ENCODE results near the gene GDF7. TPM values are rescaled to one million over a fixed set of nuclear protein-coding genes. Genes with fewer than 3 reads are reported as not detected.

Gene GDF7
- total and polyA plus RNA-seq, 3 experiments from 2014 or later = 0.10 TPM; not detected in 2

DNA sequence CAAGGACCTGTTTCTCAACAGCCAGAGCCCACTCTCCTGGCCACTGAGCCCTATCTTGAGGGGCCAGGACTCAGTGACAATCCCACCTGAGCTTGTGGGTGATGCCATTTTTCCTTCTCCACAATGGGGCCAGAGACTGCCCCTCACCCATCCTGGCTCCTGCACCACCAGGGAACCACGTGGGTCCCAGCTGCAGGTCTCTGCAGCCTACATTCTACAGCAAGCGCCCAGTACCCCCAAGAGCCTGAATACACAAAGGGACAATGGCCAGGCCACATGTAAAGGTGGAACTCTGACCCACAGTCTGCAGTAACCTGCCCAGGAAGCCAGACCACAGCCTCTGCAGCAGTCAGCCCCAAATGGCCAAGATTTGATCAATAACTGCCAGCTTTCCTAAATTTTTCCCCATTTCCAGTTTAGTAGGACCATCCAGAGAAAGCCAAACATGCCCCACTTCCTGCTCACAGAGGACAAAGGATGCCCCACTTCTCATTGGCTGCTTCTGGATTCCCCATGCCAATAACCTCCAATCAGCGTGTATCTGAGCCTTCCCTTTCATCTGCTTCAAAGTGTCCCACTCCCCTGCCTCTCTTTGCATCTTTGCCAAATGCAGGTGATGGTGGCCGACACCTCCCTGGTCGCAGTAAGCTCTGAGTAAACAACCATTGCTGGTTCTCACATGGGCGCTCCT lies 35.2 kb upstream of the GDF7 start:
- Mint-ChIP-seq H3K36me3 (peaks cover 0 to 45% (median 7%) of the 10 kb centered on the region in 3 donors), H3K4me3 (no peak overlapping the region), H3K9me3 (no peaks in the 10 kb centered on the region), H3K27ac (no peak overlapping the region), H3K4me1 (peaks cover 0 to 4% (median 0%) of the 10 kb centered on the region in 3 donors), H3K27me3 (no peaks in the 10 kb centered on the region)
- Histone ChIP-seq H3K27ac (ENCODE audit: low read depth, low read length) (no peak overlapping the region), H3K4me1 (ENCODE audit: insufficient read depth, low read length) (no peaks in the 10 kb centered on the region), H3K9me3 (ENCODE audit: low read length) (no peaks in the 10 kb centered on the region), H3K36me3 (ENCODE audit: insufficient read depth, low read length) (no peaks in the 10 kb centered on the region), H3K4me3 (ENCODE audit: low read length) (no peak overlapping the region), H3K27me3 (ENCODE audit: insufficient read depth, low read length, poor library complexity, severe bottlenecking) (no peaks in the 10 kb centered on the region)
- DNase-seq = peak in 1 of 5 donors; percentile 39
- POLR2A ChIA-PET = no interaction called here
- CTCF ChIA-PET = interaction anchor here (0.8 to 3.6 kb wide), 4 partner anchors 10 to 192 kb away, joined by 3 to 17 read pairs (median 4); partner anchors contain the start of gene HS1BP3

DNA sequence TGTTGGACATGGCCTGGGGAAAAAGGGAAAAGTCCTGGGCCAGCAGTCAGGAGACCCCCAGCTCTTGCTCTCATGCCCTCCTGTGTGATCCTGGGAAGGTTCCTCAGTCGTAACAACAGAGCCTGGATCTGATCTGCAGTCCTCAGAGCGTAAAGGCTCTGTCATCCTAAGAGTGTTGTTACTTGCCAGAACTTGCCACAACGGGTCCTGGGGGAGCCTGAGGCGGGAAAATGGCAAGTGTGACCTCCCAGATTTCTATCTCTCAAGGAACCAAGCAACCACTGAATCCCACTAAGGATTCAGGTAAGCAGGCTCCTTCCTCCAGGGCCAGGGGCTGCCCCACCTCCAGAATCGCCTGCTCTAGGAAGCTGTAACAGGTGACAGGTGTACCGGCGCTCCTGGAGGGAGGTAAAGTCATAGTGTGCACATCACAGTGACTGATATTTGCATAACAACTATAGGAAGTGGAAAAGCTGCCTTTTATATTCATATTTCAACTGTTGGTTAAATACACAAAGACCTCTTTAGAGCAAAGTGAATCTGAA lies 34.4 kb upstream of the GDF7 start:
- Mint-ChIP-seq H3K27me3 (no peaks in the 10 kb centered on the region), H3K9me3 (no peaks in the 10 kb centered on the region), H3K4me1 (peaks cover 0 to 4% (median 0%) of the 10 kb centered on the region in 3 donors), H3K4me3 (no peak overlapping the region), H3K27ac (no peak overlapping the region), H3K36me3 (peaks cover 0 to 49% (median 7%) of the 10 kb centered on the region in 3 donors)
- POLR2A ChIA-PET = no interaction called here
- H3K27ac ChIP-seq (ENCODE audit: low read depth, low read length) = no peak overlapping the region
- CTCF ChIA-PET = interaction anchor here (2.0 to 3.6 kb wide), 2 partner anchors 9 to 19 kb away, joined by 5 to 17 read pairs; partner anchors contain the start of gene HS1BP3
- no peaks in the 10 kb centered on the region for H3K36me3 ChIP-seq (ENCODE audit: insufficient read depth, low read length)
- H3K4me3 ChIP-seq (ENCODE audit: low read length) = no peak overlapping the region
- DNase-seq = no peak
- H3K4me1 ChIP-seq (ENCODE audit: insufficient read depth, low read length) = no peaks in the 10 kb centered on the region
- H3K27me3 ChIP-seq (ENCODE audit: insufficient read depth, low read length, poor library complexity, severe bottlenecking) = no peaks in the 10 kb centered on the region
- H3K9me3 ChIP-seq (ENCODE audit: low read length) = no peaks in the 10 kb centered on the region

DNA sequence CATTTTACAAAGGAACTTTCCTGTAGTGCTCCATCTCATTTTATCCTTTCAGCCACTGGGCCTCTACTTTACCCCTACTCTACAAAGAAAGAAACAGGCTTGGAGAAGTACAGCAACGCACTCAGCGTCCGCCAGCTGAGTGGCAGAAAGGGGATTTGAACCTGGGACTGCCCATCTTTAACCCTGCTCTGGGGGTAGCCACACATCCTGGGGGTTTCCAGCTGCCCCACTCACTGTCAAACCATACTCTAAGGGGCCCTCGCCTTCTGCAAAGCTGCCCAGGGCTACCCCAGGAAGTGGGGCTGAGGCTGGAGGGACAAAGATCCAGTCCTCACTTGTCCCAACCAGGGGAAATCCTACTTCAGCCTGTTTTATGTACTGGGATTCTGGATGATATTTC lies 33.9 kb upstream of the GDF7 start:
- CTCF ChIA-PET = interaction anchor here (1.3 to 3.6 kb wide), 3 partner anchors 9 to 191 kb away, joined by 3 to 17 read pairs (median 5); partner anchors contain the start of gene HS1BP3

GRCh38 chr2:20633794-20634506 lies 33.0 kb upstream of the GDF7 start:
- Mint-ChIP-seq H3K36me3 (peaks cover 0 to 54% (median 7%) of the 10 kb centered on the region in 3 donors), H3K4me3 (no peak overlapping the region), H3K27me3 (no peaks in the 10 kb centered on the region), H3K9me3 (no peaks in the 10 kb centered on the region), H3K4me1 (peaks cover 0 to 4% (median 0%) of the 10 kb centered on the region in 3 donors), H3K27ac (peak overlapping the region in 1 of 8 donors; percentile 60)
- Histone ChIP-seq H3K36me3 (ENCODE audit: insufficient read depth, low read length) (no peaks in the 10 kb centered on the region), H3K4me1 (ENCODE audit: insufficient read depth, low read length) (no peaks in the 10 kb centered on the region), H3K27me3 (ENCODE audit: insufficient read depth, low read length, poor library complexity, severe bottlenecking) (no peaks in the 10 kb centered on the region), H3K9me3 (ENCODE audit: low read length) (no peaks in the 10 kb centered on the region), H3K27ac (ENCODE audit: low read depth, low read length) (no peak overlapping the region), H3K4me3 (ENCODE audit: low read length) (no peak overlapping the region)
- ChIA-PET CTCF (interaction anchor here (1.3 to 3.6 kb wide), 3 partner anchors 17 to 223 kb away, joined by 3 to 17 read pairs (median 4); partner anchors contain the start of gene HS1BP3), POLR2A (no interaction called here)
- DNase-seq = no peak

More for the DNA sequence above, 33.9 kb upstream of the GDF7 start:
- Histone ChIP-seq H3K4me3 (ENCODE audit: low read length) (no peak overlapping the region), H3K4me1 (ENCODE audit: insufficient read depth, low read length) (no peaks in the 10 kb centered on the region), H3K27ac (ENCODE audit: low read depth, low read length) (no peak overlapping the region), H3K36me3 (ENCODE audit: insufficient read depth, low read length) (no peaks in the 10 kb centered on the region), H3K27me3 (ENCODE audit: insufficient read depth, low read length, poor library complexity, severe bottlenecking) (no peaks in the 10 kb centered on the region), H3K9me3 (ENCODE audit: low read length) (no peaks in the 10 kb centered on the region)
- H3K9me3 Mint-ChIP-seq = no peaks in the 10 kb centered on the region
- H3K4me3 Mint-ChIP-seq = no peak overlapping the region
- H3K36me3 Mint-ChIP-seq = peaks cover 0 to 51% (median 7%) of the 10 kb centered on the region in 3 donors
- POLR2A ChIA-PET = no interaction called here
- H3K4me1 Mint-ChIP-seq = peaks cover 0 to 4% (median 0%) of the 10 kb centered on the region in 3 donors
- no peaks in the 10 kb centered on the region for H3K27me3 Mint-ChIP-seq
- H3K27ac Mint-ChIP-seq = no peak overlapping the region
- no peak for DNase-seq

DNA sequence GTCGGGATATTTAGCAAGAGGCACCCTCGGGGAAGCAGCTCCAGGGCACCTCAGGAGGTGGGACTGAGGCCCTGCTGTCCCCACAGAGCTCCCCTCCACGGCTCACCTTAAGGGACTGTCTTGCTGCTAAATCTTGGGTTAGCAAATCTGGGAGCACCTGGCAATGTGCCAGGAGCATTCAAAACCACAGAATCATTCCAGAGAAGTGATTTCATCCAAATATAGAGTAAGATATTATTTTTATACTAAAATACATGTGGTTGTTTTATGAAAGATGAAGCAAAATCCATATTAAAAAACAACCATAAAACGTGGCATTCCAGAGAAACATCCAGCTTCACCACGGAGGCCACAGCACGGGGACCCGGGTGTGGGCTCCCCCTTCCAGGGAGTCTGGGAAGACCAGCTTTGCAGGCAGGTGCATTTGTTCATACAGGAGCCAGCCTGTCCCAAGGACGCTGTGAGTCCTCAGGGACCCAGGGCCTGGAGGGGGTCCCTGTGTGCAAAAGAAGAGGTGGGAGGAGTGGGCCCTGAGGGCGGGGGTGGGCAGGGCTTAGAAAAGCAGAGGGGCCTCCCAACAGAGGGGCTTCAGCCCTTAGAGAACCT lies 32.3 kb upstream of the GDF7 start:
- Histone ChIP-seq H3K4me3 (ENCODE audit: low read length) (no peak overlapping the region), H3K4me1 (ENCODE audit: insufficient read depth, low read length) (no peaks in the 10 kb centered on the region), H3K27me3 (ENCODE audit: insufficient read depth, low read length, poor library complexity, severe bottlenecking) (no peaks in the 10 kb centered on the region), H3K36me3 (ENCODE audit: insufficient read depth, low read length) (no peaks in the 10 kb centered on the region), H3K9me3 (ENCODE audit: low read length) (no peaks in the 10 kb centered on the region), H3K27ac (ENCODE audit: low read depth, low read length) (no peak overlapping the region)
- no peak overlapping the region for H3K4me3 Mint-ChIP-seq
- POLR2A ChIA-PET = no interaction called here
- H3K4me1 Mint-ChIP-seq = peaks cover 0 to 4% (median 0%) of the 10 kb centered on the region in 3 donors
- peak in 1 of 5 donors; percentile 16 for DNase-seq
- H3K9me3 Mint-ChIP-seq = no peaks in the 10 kb centered on the region
- H3K27me3 Mint-ChIP-seq = no peaks in the 10 kb centered on the region
- no peak overlapping the region for H3K27ac Mint-ChIP-seq
- H3K36me3 Mint-ChIP-seq = peaks cover 0 to 58% (median 11%) of the 10 kb centered on the region in 3 donors
- CTCF ChIA-PET = interaction anchor here (1.3 to 3.6 kb wide), 3 partner anchors 16 to 223 kb away, joined by 3 to 17 read pairs (median 4); partner anchors contain the start of gene HS1BP3

DNA sequence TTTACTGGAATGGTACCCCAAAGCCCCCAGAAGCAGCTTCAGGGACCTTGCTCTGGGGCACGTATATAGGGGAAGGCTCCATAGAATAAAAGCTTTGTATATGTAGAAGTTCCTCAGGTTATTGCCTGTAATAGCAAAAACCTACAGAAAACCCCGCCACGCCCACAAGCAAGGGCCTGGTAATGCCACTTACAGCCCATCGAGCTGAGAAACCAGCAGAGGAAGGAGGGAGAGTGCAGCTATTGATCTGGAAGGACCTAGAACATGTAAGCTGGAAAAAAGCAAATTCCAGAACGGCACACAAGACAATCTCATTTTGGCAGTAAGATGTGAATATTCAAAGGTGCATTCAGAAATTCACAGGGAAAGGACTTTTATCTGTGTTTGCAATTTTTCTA lies 31.8 kb upstream of the GDF7 start:
- POLR2A ChIA-PET = no interaction called here
- CTCF ChIA-PET = interaction anchor here (0.9 to 3.6 kb wide), 3 partner anchors 10 to 224 kb away, joined by 3 to 17 read pairs (median 4); partner anchors contain the start of gene HS1BP3
- H3K27me3 Mint-ChIP-seq = no peaks in the 10 kb centered on the region
- no peaks in the 10 kb centered on the region for H3K27me3 ChIP-seq (ENCODE audit: insufficient read depth, low read length, poor library complexity, severe bottlenecking)
- no peaks in the 10 kb centered on the region for H3K4me1 ChIP-seq (ENCODE audit: insufficient read depth, low read length)
- DNase-seq = peak in 1 of 5 donors; percentile 8
- H3K36me3 Mint-ChIP-seq = peaks cover 0 to 56% (median 11%) of the 10 kb centered on the region in 3 donors
- H3K4me1 Mint-ChIP-seq = peaks cover 0 to 4% (median 0%) of the 10 kb centered on the region in 3 donors
- no peaks in the 10 kb centered on the region for H3K9me3 ChIP-seq (ENCODE audit: low read length)
- no peaks in the 10 kb centered on the region for H3K36me3 ChIP-seq (ENCODE audit: insufficient read depth, low read length)
- H3K4me3 Mint-ChIP-seq = no peak overlapping the region
- H3K27ac ChIP-seq (ENCODE audit: low read depth, low read length) = no peak overlapping the region
- H3K27ac Mint-ChIP-seq = no peak overlapping the region
- H3K4me3 ChIP-seq (ENCODE audit: low read length) = no peak overlapping the region
- no peaks in the 10 kb centered on the region for H3K9me3 Mint-ChIP-seq

DNA sequence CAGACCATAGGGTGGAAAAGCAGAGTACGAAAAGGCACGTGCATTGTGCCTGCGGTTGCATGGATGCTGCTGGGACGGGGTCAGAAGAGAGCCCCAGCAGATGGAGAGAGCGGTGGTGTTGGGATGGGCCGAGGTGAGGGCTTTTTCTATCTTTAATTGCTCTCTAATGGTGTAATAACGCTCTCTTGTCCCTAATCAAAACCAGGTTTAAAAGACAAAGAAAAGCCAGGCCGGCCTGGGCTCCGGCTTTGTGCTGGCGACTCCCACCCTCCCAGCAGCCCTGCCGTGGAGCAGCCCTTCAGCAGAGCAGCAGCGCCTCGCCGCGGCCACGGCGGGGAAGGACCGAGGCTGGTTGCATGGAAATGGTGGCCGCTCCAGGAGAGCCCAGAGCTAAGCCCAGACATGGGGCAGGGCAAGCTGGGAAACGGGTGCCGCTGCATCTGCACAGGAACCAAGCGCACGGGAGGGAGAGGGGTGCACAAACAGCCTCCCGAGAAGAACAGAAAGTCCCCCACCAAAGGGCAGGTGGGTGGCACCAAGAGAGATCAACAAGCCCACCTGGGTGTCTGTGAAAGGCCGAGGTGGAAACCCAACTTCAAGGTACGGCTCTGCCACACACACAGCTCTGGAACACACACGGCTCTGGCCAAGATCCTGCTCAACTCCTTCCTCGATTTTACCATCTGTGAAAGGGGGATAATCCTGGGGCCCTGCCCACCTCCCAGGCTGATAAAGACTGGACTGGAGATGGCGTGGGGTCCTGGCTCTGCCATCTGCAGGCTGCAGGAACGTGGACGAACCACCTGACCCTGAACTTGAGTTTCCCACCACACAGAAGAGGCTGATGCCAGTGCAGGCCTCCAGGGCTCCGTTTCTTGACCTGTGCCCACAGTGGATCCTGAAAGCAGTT lies 31.0 kb upstream of the GDF7 start:
- H3K27ac ChIP-seq (ENCODE audit: low read depth, low read length) = no peak overlapping the region
- Mint-ChIP-seq H3K36me3 (peaks cover 0 to 60% (median 11%) of the 10 kb centered on the region in 3 donors), H3K4me1 (peaks cover 0 to 4% (median 0%) of the 10 kb centered on the region in 3 donors), H3K27me3 (no peaks in the 10 kb centered on the region), H3K9me3 (no peaks in the 10 kb centered on the region), H3K4me3 (peak overlapping the region in 1 of 7 donors; percentile 65), H3K27ac (peak overlapping the region in 1 of 8 donors; percentile 21)
- CTCF ChIA-PET = interaction anchor here (0.6 to 0.9 kb wide), 2 partner anchors 11 to 192 kb away, joined by 3 read pairs; no protein-coding TSS in a partner anchor
- H3K9me3 ChIP-seq (ENCODE audit: low read length) = no peaks in the 10 kb centered on the region
- peak in 2 of 5 donors; percentile 31 to 56 for DNase-seq
- no peaks in the 10 kb centered on the region for H3K4me1 ChIP-seq (ENCODE audit: insufficient read depth, low read length)
- no peaks in the 10 kb centered on the region for H3K36me3 ChIP-seq (ENCODE audit: insufficient read depth, low read length)
- no peaks in the 10 kb centered on the region for H3K27me3 ChIP-seq (ENCODE audit: insufficient read depth, low read length, poor library complexity, severe bottlenecking)
- POLR2A ChIA-PET = no interaction called here
- no peak overlapping the region for H3K4me3 ChIP-seq (ENCODE audit: low read length)
